HG02938 (cell line): ENCODE results near the gene C12orf57.
A peak's percentile ranks its signal among the peaks of the same experiment; 100 is the strongest.

Source experiments
- ATAC-seq: cut with Tn5 transposase; IDR thresholded peaks from one replicate; pipeline ENCODE4 v1.9.1; 2021; ENCODE audit warnings: mild to moderate bottlenecking, moderate library complexity; ENCODE audit not compliant: unreplicated experiment

Gene C12orf57

GRCh38 chr12:6952121-6952862, 8.5 kb downstream of the C12orf57 start:
- ATAC-seq: no peak

DNA sequence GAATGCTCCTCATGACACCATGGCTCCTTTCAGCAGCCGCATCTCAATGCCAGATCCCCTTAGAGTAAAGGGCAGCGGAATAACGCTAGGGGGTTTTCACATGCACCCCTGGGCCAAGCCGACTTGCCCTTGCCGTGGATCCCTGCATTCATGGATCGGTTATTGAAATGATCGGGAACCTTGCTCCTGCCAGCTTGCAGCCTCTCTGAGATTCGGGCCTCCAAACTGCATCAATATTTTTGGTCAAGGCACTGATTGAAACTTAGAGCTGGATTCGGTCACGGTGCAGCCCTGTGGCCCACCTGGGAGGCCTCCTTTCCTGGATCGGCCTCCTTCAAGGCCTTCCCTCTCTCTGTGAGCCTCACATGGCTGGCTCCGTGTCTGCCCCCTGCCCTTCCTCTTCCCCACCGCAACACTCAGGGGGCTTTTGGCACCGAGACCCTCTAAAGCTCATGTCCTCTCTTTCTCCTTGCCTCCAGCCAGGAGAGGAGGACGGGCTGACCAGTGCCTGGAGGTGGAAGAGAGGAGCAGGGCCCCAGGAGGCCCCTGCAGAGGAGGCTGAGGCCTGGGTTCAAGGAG, 9.1 kb downstream of the C12orf57 start:
- ATAC-seq: no peak

- ATAC-seq: peak; percentile 50
Measured at GRCh38 chr12:6953442-6954315, 9.9 kb downstream of the C12orf57 start.

DNA sequence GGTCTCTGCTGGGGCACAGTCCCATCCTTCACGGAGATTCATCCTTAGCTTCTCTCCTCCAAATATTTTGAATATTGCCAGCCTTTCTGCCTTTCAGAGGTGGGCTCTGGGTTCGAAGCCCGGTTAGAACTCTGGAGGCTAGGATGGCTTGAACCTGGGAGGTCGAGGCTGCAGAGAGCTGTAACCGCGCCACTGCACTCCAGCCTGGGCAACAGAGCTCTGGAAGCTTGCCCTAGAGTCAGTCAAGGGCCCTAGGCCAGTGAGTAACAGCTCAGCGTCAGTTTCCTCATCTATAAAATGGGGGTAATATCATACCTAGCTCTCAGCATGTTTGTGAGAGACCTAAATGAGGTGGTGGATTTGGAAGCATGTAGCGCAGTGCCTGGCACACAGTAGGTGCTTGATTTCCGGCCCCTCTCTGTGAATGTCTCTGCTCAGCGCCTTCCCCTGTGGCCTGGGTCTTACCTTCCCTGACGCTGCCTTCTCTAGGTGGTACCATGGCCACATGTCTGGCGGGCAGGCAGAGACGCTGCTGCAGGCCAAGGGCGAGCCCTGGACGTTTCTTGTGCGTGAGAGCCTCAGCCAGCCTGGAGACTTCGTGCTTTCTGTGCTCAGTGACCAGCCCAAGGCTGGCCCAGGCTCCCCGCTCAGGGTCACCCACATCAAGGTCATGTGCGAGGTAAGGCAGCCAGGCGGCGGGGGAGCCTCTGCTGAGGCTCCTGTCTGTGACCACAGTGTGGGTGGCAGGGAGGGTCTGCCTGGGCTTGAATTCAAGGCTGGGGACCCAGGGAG, 10.7 kb downstream of the C12orf57 start:
- no peak for ATAC-seq

DNA sequence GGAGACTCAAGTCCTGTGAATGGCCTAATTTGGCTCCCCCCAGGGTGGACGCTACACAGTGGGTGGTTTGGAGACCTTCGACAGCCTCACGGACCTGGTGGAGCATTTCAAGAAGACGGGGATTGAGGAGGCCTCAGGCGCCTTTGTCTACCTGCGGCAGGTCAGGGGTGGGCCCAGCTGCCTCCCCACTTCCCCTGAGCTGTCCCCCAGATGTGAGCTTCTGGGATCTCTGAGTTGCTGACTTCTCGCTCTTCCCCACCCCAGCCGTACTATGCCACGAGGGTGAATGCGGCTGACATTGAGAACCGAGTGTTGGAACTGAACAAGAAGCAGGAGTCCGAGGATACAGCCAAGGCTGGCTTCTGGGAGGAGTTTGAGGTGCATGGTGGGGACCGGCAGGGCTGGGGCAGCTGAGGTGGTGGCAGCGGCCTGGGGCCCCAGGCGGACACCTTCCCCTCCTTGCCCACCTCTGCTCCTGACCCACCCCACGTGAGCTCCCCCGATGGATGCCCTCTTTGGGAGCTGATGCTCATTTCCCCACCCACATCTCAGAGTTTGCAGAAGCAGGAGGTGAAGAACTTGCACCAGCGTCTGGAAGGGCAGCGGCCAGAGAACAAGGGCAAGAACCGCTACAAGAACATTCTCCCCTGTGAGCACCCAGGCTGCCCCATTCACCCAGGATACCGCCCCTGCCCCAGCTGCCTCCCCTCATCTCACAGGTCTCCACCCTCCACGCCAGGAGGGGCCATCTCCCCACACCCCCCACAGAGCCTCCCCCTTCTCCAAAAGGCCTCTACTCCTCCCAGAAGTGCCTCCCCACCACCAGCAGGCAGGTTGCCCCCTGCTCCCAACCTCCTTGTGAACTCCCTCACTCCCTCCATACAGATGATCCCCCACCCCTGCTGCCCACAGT, 11.5 kb downstream of the C12orf57 start:
- no peak for ATAC-seq

GRCh38 chr12:6956021-6956727, 12.4 kb downstream of the C12orf57 start:
- ATAC-seq: no peak

- ATAC-seq: no peak
Measured at GRCh38 chr12:6957151-6957701, 13.4 kb downstream of the C12orf57 start.

DNA sequence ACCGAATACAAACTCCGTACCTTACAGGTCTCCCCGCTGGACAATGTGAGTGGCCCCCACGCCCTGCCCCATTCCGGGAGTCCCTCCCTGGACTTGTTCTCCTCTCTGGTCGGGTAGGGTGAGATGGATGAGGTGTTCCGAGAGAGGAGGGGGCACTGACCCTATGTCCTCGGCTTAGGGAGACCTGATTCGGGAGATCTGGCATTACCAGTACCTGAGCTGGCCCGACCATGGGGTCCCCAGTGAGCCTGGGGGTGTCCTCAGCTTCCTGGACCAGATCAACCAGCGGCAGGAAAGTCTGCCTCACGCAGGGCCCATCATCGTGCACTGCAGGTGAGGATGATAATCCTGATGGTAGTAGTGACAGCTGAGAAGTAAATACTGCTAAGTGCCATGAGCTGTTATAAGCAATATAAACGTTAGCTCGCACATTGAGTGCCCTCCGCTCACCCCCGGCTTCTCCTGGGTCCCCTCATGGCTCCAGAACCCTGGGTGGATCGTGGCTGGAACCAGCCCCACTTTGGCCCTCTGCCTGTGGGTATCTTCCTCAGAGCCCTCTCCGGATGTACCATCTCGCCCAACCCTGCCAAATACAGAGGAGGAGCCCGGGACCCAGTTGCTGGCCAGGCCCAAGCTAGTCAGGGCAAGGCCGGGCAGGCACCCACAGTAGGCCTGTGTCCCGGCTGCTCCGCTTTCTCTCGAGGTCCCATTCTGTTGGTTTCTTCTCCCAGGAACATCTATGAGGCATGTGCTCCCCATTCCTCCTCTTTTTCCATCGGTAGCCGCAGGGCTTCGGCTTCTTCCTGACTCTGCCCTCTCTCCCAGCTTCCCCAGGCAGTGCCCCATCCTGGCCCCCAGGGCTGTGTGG, 14.2 kb downstream of the C12orf57 start:
- no peak for ATAC-seq

- no peak for ATAC-seq
Measured at GRCh38 chr12:6958609-6959057, 14.8 kb downstream of the C12orf57 start.

GRCh38 chr12:6959058-6959804, 15.4 kb downstream of the C12orf57 start:
- peak; percentile 45 for ATAC-seq

DNA sequence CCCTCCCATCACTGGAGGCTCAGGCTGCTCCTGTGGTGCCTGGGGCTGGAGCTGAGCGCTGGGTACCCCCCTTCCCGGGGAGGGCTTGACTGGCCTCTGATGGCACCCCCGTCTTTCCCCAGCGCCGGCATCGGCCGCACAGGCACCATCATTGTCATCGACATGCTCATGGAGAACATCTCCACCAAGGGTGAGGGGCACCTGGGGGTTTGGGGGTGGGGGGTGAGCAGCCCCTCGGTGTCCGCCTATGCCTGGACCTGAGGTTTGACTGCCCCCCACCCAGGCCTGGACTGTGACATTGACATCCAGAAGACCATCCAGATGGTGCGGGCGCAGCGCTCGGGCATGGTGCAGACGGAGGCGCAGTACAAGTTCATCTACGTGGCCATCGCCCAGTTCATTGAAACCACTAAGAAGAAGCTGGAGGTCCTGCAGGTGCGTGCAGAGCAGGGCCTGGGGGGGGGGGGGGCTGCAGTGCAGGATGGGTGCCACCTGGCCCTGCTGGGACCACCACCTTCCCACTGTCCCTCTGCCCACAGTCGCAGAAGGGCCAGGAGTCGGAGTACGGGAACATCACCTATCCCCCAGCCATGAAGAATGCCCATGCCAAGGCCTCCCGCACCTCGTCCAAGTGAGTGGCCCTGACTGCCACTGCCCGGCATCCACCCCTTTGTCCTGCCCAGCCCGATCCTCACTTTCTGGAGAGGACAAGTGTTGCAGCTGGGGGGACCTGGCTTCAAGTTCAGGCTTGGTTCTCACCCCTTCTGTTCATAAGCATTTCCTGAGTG, 16.2 kb downstream of the C12orf57 start:
- ATAC-seq: no peak

GRCh38 chr12:6960593-6961277, 16.9 kb downstream of the C12orf57 start:
- ATAC-seq: no peak

- ATAC-seq: no peak
Measured at GRCh38 chr12:6961278-6961694, 17.5 kb downstream of the C12orf57 start.

DNA sequence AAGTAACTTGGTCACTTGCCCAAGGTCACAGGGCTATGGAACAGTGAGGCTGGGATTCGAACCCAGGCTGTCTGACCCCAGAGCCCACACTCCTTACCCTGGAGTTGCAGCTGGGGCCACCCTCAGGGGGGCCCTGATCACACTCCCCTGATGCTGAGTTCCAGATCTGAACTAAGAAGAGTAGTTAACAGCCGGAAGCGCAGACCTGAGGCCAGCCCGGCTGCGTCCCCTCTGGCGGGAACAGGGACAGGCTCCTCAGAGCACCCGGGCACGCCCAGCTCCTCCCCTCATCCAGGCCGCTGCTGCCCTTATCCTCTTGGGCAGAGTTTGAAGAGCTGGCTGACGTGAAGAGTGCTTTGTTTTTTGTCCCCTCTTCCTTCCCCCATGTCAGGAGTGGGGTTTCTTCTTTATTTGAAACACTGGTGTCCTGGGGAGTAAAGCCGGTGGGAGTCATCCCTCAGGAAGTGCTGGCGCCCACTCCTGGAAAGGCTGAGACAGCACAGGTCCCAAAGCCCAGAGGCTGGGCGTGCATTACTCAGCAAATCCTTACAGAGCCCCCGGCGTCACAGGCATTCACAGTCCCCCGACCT, 18.0 kb downstream of the C12orf57 start:
- no peak for ATAC-seq

GRCh38 chr12:6962285-6963015, 18.6 kb downstream of the C12orf57 start:
- ATAC-seq: no peak
